Heart left ventricle (tissue), 16 donors: Measurements from ENCODE around the gene PLPPR2. TPM values are rescaled to one million over a fixed set of nuclear protein-coding genes. Genes with fewer than 3 reads are reported as not detected.

Source experiments
- ATAC-seq, 4 donors: fragments of 200-7000 bp; cut with Tn5 transposase; one replicate each; pipeline ENCODE4 v1.9.1; 2020 to 2022; ENCODE audit warnings: moderate library complexity in 4 of 4, mild to moderate bottlenecking in 3 of 4, moderate number of reproducible peaks in 1 of 4
- DNase-seq, 5 donors: peaks; one replicate each; pipeline ENCODE4 v3.0.0-alpha.2; 2020
- H3K27ac ChIP-seq, 12 donors: fragments of 200-600 bp; sonication (generic) in 4 of 12; one replicate each; pipeline versions ENCODE4 v1.5.0 to v1.8.0; 2016 to 2022; ENCODE audit warnings: mild to moderate bottlenecking in 2 of 12
- H3K27me3 ChIP-seq, 9 donors: fragments of 200-600 bp; sonication (generic) in 2 of 9; one replicate each; pipeline versions ENCODE4 v1.5.1 to v1.8.0; 2016 to 2022; ENCODE audit warnings: mild to moderate bottlenecking in 3 of 9
- H3K36me3 ChIP-seq, 9 donors: fragments of 200-600 bp; sonication (generic) in 2 of 9; one replicate each; pipeline versions ENCODE4 v1.5.0 to v1.8.0; 2018 to 2022; ENCODE audit warnings: mild to moderate bottlenecking in 2 of 9
- H3K4me1 ChIP-seq, 12 donors: fragments of 200-600 bp; sonication (generic) in 4 of 12; one replicate each; pipeline versions ENCODE4 v1.5.0 to v1.8.0; 2016 to 2022; ENCODE audit warnings: mild to moderate bottlenecking in 3 of 12
- H3K4me3 ChIP-seq, 12 donors: fragments of 200-600 bp; sonication (generic) in 4 of 12; one replicate each; pipeline versions ENCODE4 v1.5.0 to v1.8.0; 2017 to 2022; ENCODE audit warnings: mild to moderate bottlenecking in 9 of 12, moderate library complexity in 4 of 12
- H3K9me3 ChIP-seq, 12 donors: fragments of 200-600 bp; sonication (generic) in 4 of 12; one replicate each; pipeline versions ENCODE4 v1.5.0 to v1.8.0; 2016 to 2022; ENCODE audit warnings: mild to moderate bottlenecking in 1 of 12
- CTCF ChIP-seq, 12 donors: fragments of 200-600 bp; sonication (generic) in 4 of 12; IDR thresholded peaks; one replicate each; pipeline versions ENCODE4 v1.5.0 to v1.8.0; 2018 to 2022; ENCODE audit warnings: antibody characterized with exemption in 12 of 12, mild to moderate bottlenecking in 5 of 12
- POLR2A ChIP-seq, 2 donors: fragments of 450-650 bp; IDR thresholded peaks; one replicate each; pipeline ENCODE4 v1.6.1; 2017; ENCODE audit warnings: antibody characterized with exemption in 2 of 2, mild to moderate bottlenecking in 2 of 2, moderate library complexity in 2 of 2
- WGBS, 4 donors: extraction: QIAGEN DNeasy Blood & Tissue Kit in 2 of 4; methylation state at CpG; one replicate each; pipeline versions ENCODE4 v1.1.5 to v1.1.7; 2013 to 2018; 5-methylcytosine and 5-hydroxymethylcytosine counted together
- intact Hi-C, 10 donors: fragments of 100-400 bp; cut with DNase I; formaldehyde crosslinking; loops; one replicate each; pipeline versions ENCODE4 v1.11.1 to v1.14.2; 2022
- polyA plus RNA-seq, 2 donors: library from polyadenylated mRNA; stranded (reverse); fragments of 200-250 nt; gene quantifications; one replicate each; pipeline ENCODE4 v1.2.3, GENCODE V29; 2013
- total RNA-seq, 9 donors: library from RNA; depleted of rRNA in 2 of 9; stranded (reverse); fragments of >200 nt in 2 of 9; fragmentation: NEBNext Ultra II Directional in 3 of 9; extraction: Animal tissue kit (Norgen Biotek cat#: 25700) in 3 of 9; gene quantifications; one replicate each; pipeline versions ENCODE4 v1.1.0 to v1.2.4, GENCODE V29; 2016 to 2023
- donor health status: ischemic (EF 13 %, LVEDD 7.1; RV severe dilation, severe dysfunction).
- donor health status: healthy with polysubstance abuse.
- donor health status: DM: no; HTN: yes; CAD: no.
- donor health status: DM: no; HTN: no; CAD: no.
- donor health status: ischemic (EF 25% LVEDD 6.9; RV normal size, moderate dysfunction).
- donor health status: ischemic (EF 25% LVEDD 5.7; RV mildly dilated, moderate dysfunction).
- donor health status: healthy.
- donor health status: DM: yes; HTN: yes; CAD: no.
- donor health status: ischemic (EF 35%, LVEDD 5.7; RV mildly dilated, moderate dysfunction).
- donor health status: nonischemic (EF 11% LVEDD 7.7; RV severe dilation, severe dysfunction).
- donor health status: DM: yes; HTN: yes; CAD: no.
- donor health status: PGD.
- donor health status: ischemic (EF 29% LVEDD 5.4; RV normal size, mild dysfunction).
- donor health status: nonischemic (EF 23%, LVEDD 6.1; RV moderate dilation, normal function).

The PLPPR2 gene
- total and polyA plus RNA-seq, 11 donors, result 4.5 to 24.8 (median 11.2) TPM

DNA sequence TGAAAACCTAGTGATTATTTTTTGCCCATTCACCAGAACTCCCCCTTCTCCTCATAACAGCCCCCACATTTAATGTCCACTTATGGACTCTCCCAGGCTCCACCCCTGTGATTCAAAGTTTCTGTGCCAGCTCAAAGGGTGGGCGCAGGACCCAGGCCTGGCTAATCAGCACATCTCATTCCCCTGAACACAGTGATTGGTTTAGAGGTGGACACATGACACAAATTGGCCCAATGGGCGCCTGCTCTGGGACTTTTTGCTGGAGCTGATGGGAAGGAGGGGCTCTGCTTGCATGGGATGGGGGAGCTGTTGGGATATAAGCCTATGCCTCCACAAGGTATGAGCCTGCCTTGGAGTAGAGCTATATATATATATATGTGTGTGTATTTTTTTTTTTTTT is 35.1 kb downstream of the PLPPR2 start:
- WGBS, 4 donors, result 94 to 95% (median 94%) methylated on average over 2 of the region's 2 CpGs
- ATAC-seq (no peak), DNase-seq (no peak)
- TF ChIP-seq CTCF (IDR thresholded peaks at IDR 0.05), result no peak
- TF ChIP-seq POLR2A (IDR thresholded peaks at IDR 0.05), result no peak
- intact Hi-C loops, result no loop called here
- peaks cover 0 to 10% (median 0%) of the 10 kb centered on the region in 12 donors for H3K4me1 ChIP-seq
- H3K27me3 ChIP-seq, result no peaks in the 10 kb centered on the region
- no peaks in the 10 kb centered on the region for H3K36me3 ChIP-seq
- H3K27ac ChIP-seq, result no peak overlapping the region
- no peak overlapping the region for H3K4me3 ChIP-seq
- peaks cover 0 to 9% (median 2%) of the 10 kb centered on the region in 12 donors for H3K9me3 ChIP-seq

DNA sequence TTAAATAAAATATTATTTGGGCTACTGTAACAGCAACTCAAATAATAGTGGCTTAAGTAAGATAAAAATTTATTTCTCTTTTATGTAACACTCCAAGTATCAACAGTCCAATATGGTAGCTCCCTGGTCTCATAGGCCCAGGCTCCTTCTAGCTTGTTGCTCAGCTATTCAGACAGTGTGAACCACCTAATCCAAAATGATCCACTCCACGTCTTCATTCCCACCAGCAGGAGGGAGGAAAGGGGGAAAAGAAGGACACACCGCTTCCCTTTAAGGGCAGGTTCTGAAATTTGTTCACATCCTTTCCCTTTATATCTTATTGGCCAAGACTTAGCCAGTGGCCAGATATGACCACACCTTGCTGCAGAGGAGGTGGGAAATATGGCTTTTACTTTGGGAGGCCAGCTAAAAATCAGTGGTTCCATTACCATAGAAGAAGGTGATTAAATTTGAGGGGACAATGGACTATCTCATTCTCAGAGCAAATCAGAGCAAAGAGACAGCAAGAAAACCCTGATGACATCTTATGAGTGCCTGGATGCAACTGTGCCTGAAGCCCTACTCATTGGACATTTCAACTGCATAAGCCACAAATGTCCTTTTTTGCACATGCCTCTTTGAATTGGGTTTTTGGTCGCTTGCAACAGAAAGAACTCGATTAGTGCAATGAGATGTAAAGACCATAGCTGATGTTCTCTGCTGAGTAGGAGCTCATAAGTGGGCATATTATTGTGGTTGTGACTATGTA is 35.9 kb downstream of the PLPPR2 start:
- Histone ChIP-seq H3K36me3 (no peaks in the 10 kb centered on the region), H3K4me1 (peaks cover 0 to 10% (median 0%) of the 10 kb centered on the region in 12 donors), H3K9me3 (peaks cover 0 to 9% (median 2%) of the 10 kb centered on the region in 12 donors), H3K27me3 (no peaks in the 10 kb centered on the region), H3K4me3 (no peak overlapping the region), H3K27ac (no peak overlapping the region)
- TF ChIP-seq CTCF (IDR thresholded peaks at IDR 0.05) (no peak), POLR2A (IDR thresholded peaks at IDR 0.05) (no peak)
- DNase-seq (no peak), ATAC-seq (no peak)
- 77 to 87% (median 79%) methylated on average over 4 of the region's 4 CpGs for WGBS, 4 donors
- intact Hi-C loops, result no loop called here

DNA sequence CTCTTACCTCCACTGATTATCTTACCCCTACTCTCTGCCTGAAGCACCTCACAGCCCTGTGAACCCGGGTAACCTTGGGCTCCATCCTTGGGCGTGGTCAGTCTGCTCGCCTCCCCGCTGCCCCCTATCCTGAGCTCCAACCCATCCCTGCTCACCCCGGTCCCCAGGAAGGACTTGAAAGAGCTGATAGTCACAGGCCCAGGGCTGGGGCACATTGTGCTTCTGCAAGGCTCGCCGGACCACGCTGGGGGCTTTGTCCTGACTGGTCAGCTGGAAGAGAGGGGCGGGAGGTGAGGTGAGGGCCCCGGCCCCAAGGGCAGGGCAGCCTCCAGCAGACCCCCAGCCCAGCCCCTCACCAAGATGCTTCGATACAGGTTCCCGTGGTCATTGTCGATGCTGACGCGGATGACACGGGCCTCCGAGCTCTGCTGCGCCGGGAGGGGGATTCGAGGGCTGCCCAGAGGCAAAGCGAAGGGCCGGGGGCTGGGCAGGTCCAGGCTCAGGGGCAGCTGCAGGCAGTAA is 41.9 kb downstream of the PLPPR2 start:
- 82 to 88% (median 86%) methylated on average over 18 to 22 of the region's 22 CpGs for WGBS, 4 donors
- peak in 1 of 5 donors; percentile 26 for DNase-seq
- no peak for ATAC-seq
- H3K36me3 ChIP-seq, result peaks cover 0 to 5% (median 0%) of the 10 kb centered on the region in 9 donors
- intact Hi-C loops, result no loop called here
- no peaks in the 10 kb centered on the region for H3K9me3 ChIP-seq
- H3K27ac ChIP-seq, result no peak overlapping the region
- H3K4me1 ChIP-seq, result no peaks in the 10 kb centered on the region
- no peak for TF ChIP-seq CTCF (IDR thresholded peaks at IDR 0.05)
- TF ChIP-seq POLR2A (IDR thresholded peaks at IDR 0.05), result no peak
- H3K27me3 ChIP-seq, result no peaks in the 10 kb centered on the region
- no peak overlapping the region for H3K4me3 ChIP-seq

DNA sequence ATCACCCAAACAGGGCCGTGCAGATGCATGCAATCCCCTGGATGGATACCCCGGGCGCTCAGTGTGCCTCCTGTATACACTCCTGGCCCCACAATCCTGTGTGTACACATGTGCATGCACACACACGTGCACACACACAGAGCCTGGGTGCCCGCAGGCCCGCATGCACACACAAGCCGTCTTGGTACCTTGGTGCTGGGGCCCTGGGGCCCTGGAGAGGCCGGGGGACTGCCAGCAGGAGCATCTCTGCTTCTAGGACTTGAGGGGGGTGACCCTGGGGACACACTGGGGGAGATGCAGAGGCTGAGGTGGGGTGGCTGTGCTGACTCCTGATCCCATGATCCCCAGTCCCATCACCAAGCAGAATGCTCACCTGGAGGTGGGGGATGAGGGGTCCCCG is 44.4 kb downstream of the PLPPR2 start:
- H3K36me3 ChIP-seq, result peaks cover 0 to 5% (median 0%) of the 10 kb centered on the region in 9 donors
- no peak overlapping the region for H3K4me3 ChIP-seq
- H3K27ac ChIP-seq, result no peak overlapping the region
- no peaks in the 10 kb centered on the region for H3K4me1 ChIP-seq
- intact Hi-C loops, result no loop called here
- no peak for TF ChIP-seq CTCF (IDR thresholded peaks at IDR 0.05)
- TF ChIP-seq POLR2A (IDR thresholded peaks at IDR 0.05), result no peak
- 91 to 93% (median 92%) methylated on average over 9 of the region's 9 CpGs for WGBS, 4 donors
- H3K27me3 ChIP-seq, result no peaks in the 10 kb centered on the region
- DNase-seq, result no peak
- ATAC-seq, result peak in 1 of 4 donors; percentile 38
- no peaks in the 10 kb centered on the region for H3K9me3 ChIP-seq
